Occipital lobe (tissue), 2 donors: ENCODE data around the gene NBAS. TPM values are rescaled to one million over a fixed set of nuclear protein-coding genes. Genes with fewer than 3 reads are reported as not detected.
"Not testable (repeated sequence)": the region's sequence is repeated elsewhere in the genome, so short reads cannot be mapped to it uniquely, and the experiment has no call there.

Experiments used
- DNase-seq: peaks from one replicate; lab custom pipeline; 2025; lab: John Stamatoyannopoulos, UW
- total RNA-seq: library from RNA; depleted of rRNA; stranded (reverse); fragments of >200 nt; gene quantifications from one replicate; pipeline ENCODE4 v1.2.3, GENCODE V29; 2014

Gene NBAS
- total RNA-seq, 1 donor from 2014 or later, result 168 TPM

DNA sequence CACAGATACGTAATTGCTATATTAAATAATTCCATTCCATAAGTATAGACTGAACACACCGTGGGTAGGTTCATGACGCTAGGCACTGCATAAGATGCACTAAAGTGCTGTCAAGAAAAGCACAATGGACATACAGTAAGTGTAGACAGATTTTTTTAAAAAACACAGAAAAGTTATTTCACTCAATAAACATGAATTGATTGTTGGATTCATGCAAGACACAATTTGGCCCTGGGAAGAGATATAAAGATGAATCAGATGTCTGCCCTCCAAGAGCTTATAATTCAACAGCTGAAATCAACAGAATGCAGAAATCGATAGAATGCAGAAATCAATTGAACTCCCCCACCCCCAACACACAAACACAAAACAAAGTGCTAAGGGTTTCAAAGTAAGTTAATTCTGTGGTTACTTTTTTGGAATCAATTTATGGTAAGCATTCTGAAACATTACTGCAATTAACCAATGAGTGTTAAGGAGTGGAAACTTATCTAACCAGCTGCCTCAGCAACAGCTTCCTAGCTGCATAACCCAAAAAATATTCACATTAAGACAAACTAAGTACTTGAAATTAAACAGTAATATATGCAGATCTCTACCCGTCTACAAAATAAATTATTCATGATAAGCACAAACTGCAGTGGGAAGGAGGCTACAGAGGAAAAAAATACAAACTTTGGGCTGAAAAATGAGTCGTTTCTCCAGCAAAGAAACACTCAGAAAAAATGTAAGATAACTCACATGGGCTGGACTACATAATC, 1.6 kb downstream of the NBAS start:
- no peak for DNase-seq

DNA sequence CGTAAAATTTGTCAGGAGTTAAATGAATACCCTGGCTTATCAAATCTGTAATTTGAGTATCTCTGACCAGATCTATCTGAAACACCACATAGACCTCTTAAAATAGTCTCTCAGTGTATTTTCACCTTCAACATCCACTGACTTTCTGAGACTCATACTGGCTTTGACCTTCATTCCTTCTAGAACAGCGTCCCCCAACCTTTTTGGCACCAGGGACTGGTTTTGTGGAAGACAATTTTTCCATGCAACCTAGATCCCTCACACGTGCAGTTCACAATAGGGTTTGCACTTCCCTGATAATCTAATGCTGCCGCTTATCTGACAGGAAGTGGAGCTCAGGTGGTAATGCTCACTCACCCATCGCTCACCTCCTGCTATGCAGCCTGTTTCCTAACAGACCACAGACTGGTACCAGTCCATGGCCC, 3.2 kb downstream of the NBAS start:
- DNase-seq, result no peak

DNA sequence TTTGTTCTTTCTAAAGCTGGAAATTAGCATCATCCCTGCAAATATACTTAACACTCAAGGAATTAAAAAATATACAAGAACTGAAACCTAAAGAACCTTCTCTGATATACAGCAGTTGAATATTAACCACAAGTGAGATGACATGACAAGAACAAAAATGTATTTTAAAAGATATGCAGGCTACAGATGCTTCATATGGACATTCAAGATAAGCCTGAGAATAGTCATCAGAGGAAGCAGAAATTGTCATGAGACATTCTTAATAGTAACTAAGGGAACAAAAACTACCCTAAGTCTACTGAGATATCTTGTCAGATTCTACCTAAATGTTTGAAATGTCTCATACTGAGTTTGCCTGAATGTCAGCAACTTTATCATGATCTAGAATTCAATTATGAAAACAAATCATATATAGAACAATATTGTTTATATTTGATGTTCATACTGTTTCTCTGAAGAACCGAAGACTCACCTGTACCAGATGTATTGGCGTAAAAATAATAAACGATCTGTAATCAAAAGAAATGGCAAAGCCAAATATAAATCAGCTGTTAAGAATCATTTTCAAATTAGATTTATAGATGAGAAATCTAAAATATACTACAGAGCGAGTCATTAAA, 4.7 kb downstream of the NBAS start:
- no peak for DNase-seq

DNA sequence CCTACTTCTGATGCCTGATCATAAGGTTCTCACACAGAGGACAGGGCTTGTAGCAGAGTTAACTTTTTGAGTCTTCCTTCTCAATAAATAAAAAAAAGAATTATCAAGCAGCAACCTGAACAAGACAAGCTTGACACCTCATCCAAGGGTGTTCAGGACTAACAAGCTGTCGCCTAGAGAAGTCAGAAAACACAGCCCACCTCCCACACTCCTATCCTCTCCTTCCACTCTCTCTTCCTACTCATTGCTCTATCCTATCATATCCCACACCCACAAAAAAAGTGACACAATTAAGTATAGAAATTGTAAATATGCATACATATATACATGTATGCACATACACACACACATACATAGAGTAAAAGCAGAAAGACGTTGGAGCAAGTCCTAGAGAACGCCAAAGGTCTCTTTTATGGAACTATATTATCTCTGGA, 5.4 kb downstream of the NBAS start:
- no peak for DNase-seq

DNA sequence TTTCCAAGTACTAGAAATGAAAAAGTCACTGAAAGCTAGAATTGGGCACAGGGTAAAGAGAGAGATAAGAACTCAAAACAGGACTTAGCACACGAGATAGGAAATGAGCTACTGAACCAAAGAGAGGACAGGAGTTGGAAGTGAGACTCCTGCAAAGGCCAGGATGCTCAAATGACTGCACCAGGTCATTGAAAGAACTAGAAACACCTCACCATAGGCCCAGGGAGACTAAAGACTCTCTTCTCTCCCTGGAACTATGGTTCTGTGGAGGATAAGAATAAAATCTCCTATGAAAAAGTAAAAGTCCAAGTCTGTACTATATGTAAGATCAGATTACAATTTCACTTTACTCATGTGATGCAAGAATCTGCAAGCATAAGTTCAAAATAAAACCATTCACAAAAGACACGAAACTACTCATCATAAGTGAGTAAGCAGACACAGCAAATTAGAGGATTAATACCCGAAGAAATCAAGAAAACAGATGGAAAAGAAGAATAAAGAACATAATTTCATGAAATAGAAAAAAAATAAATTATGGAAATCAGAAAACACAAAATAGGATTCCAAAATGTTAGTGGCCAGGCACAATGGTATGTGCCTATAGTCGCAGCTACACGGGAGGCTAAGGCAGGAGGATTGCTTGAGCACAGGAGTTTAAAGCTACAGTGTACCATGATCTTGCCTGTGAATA, 6.5 kb downstream of the NBAS start:
- DNase-seq, result no peak

DNA sequence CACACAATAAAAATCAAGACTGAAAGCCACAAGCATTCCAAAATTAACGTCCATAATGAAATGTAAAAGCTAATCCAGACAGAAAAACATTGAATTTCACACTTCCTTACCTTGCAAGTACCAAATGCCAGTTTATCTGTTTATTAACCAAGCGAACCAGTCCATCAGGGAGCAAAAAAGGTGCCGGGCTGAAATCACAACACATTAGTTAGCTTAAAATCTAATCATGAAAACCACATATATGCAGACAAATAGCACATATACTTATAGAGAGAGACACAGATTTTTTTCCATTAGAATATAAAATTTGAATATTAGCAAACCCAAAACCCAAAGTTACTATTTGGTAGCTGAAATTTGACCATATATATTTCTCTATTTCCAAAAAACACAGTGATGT, 7.2 kb downstream of the NBAS start:
- no peak for DNase-seq

DNA sequence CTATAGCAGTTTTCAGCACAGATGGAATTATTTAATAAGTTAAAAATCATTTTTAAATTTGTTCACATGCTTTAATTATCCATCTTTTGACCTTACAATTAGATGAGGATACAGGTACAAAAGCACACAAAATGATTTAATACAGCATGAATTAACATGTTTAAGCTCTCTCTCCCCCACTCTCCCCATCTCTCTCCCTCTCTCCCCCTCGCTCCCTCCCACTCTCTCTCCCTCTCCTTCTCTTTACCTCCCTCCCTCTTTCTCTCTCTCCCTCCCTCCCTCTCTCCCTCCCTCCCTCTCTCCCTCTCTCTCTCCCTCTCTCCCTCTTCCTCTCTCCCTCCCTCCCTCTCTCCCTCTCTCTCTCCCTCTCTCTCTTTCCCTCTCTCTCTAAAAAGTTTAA, 7.6 kb downstream of the NBAS start:
- DNase-seq, result no peak

DNA sequence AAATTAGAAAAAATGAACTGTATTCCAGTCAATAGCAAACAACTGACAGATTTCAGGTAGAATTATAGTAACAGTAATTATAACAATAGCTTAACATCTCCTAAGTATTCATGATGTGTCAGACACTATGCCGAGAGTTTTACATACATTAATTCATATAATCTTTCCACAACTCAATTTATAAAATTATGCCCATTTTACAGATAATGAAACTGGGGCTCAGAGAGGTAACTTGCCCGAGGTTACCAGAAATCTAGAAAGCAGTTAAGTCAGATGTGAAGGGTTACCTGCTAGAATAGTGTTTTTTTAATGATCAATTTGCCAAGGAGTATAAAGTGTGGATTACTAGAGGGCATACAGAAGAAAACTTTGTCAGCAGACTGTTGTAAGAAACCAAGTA, 12.2 kb downstream of the NBAS start:
- no peak for DNase-seq

DNA sequence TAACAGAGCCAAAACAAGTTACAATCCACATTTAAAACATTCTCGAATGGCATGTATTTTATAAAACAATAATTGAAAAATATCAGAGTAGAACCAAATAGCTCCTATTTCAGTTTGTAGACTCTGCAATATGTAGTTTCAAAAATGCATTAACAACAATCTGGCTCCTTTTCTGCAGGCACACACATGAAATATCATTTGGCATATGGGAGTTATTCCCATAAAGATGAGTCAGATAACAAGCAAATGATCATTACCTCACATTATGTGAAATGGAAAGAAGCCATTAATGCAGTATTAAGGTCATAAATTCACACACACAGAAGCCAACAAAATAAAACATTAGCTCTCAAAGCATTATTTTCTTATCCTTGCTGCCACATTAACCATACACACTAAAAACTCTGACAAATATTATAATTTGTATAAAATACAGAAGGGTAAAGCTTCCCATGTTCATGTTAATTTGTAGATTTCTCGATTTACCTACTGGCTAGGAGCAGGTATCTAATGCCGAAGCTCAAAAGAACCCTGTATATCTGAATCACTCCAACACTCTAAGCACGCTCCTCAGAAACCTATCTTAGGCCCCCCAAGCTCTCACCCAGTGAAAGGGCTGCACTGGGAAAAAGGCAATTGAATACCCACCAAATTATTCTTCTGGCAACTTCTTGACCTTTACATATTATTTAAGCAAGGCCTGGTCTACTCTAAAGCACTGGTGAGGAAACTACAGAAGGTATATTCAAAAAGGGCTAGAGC, 13.8 kb downstream of the NBAS start:
- no peak for DNase-seq

DNA sequence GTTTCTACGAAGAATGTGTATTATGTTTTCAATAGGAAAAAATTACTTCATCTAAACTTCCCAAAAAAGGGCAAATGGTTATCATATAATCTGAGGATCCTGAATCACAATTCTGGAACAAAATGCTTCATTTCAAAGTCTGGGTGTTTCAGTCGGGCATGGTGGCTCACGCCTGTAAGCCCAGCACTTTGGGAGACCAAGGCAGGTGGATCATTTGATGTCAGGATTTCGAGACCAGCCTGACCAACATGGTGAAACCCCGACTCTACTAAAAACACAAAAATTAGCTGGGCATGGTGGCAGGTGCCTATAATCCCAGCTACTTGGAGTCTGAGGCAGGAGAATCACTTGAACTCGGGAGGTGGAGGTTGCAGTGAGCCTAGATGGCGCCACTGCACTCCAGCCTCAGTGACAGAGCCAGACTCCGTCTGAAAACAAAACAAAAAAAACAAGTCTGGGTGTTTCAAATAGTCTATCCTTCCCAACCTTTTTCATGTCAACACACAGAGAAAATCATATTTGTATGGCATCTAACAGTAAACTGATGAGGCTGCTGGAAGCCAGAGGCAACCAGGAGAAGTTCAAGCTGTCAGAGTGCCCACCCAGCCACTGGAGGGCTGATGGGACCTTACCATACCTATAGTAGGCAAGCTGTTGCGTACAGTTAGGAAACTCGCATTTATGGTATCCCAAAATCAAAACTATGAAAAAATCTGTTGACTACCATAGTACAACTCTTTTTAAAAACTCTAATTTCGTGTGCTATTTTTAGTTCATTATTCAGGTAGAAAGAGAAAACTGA, 14.6 kb downstream of the NBAS start:
- no peak for DNase-seq

DNA sequence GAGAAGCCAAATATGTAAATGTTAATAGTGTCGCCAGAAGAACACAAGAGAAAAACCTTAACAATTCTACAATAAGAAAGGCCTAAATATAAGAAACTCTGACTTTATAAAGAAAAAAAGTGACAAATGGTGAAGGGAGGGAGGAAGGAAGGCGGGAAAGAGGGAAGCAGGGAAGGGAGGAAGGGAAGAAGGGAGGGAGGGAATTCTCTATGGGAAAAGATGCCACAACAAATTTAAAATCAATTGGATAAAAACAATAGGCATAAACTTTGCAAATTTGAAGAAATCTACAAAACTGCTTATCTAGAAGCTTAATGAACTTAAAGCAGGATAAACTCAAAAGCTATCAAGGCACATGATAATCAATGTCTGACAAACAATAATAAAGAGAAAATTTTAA, 16.9 kb downstream of the NBAS start:
- no peak for DNase-seq

DNA sequence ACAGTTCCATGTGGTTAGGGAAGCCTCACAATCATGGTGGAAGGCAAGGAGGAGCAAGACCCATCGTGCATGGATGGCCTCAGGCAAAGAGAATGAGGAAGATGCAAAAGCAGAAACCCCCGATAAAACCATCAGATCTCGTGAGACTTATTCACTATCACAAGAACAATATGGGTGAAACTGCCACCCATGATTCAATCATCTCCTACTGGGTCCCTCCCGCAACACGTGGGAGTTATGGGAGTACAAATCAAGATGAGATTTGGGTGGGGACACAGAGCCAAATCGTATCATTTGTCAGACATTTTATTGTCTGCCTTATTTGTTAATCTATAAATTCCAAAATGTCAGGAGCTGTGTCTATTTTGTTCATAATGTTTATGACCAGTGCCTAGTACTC, 17.6 kb downstream of the NBAS start:
- DNase-seq, result no peak

DNA sequence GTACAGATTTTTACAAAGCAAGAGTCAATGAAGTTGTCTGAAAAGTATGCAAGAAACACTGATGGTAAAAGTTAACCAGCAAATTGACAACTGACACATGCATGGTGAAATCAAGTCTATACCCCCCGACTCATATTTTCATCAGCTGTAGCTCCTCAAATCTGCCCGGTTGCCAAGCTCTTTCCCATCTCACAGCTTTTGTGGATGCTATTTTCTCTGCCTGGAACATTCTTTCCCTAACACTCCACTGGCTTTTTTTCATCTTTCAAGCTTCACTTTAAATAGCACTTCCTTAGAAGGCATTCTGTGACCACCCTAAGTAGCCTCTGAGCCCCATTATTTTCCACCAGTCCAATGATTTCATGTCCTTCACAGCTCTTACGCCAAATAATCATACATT, 18.1 kb downstream of the NBAS start:
- DNase-seq, result no peak

DNA sequence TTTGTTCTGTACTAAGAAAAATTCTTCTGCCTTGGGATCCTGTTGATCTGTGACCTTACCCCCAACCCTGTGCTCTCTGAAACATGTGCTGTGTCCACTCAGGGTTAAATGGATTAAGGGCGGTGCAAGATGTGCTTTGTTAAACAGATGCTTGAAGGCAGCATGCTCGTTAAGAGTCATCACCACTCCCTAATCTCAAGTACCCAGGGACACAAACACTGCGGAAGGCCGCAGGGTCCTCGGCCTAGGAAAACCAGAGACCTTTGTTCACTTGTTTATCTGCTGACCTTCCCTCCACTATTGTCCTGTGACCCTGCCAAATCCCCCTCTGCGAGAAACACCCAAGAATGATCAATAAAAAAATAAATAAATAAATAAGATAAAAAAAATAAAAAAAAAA, 18.9 kb downstream of the NBAS start:
- DNase-seq, result not testable (repeated sequence)

DNA sequence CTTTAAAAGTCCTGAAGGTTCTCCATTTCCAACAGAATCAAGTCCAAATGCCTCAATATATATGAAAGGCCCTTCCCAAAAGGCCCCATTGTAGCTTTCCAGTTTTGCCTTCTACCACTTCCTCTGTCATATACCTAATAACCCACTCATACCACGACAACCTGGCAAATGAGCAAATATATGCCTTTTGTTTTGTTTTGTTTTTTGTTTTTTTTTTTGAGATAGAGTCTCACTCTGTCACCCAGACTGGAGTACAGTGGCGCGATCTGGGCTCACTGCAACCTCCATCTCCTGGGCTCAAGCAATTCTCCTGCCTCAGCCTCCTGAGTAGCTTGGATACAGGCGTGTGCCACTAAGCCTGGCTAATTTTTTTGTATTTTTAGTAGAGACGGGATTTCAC, 20.6 kb downstream of the NBAS start:
- not testable (repeated sequence) for DNase-seq

DNA sequence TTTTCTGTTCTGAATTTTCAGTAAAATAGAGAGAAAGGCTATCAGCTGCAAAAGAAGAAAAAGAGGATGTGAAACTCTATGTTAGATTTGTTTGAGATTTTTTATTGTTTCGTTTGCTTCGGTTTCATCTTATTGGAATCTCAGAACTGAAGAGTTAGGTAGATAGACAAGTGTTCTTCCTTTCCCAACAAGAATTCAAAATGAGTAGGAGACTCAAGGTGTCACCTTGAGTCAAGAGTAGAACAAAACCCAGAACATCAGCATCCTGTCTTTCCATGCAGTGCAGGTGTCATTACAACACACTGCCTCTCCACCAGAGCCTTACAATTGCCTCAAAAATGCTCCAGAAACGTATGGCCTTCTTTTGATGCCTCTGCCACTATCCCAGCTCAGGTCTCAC, 21.1 kb downstream of the NBAS start:
- DNase-seq, result no peak

DNA sequence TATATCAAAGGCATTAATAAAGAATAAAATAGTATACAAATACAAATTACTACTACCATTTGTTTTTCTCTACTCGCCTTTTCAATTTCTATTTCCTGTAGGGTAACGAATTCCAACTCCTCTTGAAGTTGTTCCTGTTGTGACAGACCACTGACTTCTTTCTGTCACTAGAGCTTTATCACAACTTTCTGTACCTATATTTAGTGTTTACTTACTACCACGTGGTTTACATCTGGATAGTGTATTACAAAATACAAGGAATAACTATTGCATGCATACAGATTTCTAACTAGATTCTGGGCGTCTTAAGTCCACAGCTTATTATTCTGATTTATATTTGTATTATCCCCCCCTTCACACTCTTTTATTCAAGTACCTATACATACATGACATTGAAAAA, 22.3 kb downstream of the NBAS start:
- no peak for DNase-seq

DNA sequence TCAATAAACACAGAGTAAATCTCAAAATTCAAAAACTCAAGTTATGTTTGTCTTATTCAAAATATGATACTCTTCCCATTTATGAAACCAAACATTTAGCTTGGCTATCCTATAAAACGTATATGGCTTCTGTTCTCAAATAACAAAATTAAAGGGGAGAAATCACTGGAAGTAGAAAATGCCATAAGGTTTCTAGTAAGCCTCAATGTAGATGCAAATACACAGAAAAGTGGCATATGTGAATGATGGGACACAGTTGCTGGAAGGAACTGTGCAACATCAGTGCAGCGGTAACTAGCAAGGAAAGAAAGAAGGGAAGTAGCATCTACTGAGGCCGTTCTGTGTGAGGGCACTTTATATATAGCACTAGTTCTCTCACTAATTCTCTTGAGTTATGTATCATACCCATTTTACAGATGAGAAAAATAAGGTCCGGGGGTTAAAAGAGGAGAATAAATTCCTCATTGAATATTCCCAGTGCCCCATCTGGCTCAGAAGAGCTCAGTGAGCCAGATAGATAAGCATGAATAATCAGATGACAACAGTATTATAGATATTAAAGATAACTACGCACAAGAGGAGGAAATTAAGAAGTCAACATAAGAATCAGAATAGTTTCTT, 27.2 kb downstream of the NBAS start:
- no peak for DNase-seq

DNA sequence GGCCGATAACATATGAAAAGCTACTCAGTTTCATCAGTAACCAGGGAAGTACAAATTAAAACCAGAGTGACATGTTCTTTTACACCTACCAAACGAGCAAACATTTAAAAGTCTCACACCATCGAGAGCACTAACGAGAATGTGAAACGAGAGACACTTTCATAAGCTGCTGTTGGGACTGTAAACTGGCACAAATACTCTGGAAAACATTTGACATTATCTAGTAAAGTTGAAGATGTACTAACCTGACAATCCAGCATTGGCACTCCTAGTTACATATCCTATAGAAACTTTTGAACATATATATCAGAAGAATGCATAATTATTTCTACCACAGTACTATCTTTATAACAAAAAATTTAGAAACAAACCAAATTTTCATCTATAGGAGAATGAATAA, 28.1 kb downstream of the NBAS start:
- no peak for DNase-seq

DNA sequence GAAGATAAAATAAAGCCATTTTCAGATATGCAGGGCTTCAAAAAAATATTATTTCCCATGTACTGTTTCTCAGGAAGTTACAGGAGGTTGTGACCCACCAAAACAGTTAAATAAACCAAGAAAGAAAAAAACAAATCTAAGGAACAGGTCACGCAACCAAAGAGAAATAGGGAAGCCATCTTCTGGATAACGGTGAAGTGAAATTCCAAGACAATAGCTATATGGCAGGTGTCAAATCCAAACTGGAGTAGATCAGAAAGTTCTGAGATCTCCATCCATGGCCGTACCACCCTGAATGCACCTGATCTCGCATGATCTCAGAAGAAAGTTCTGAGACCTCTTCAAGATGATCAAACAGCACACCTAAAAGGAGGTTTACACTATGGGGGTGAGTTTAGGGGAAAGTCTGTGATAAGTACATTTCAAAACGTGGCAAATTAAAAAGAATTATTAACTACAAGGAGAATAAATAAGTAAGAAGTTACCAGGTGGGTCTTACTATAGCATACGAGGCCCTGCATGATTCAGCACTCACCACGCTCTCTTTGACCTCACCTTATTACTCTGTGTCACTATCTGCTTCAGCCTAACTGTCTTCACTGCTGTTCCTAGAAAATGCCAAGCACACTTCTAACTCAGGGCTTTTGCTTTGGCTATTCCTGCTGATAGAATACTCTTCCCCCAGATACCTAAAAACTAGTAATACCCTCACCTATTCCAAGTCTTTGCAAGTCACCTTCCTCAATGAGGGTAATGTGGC, 29.9 kb downstream of the NBAS start:
- DNase-seq, result no peak
